GM10847 (cell line): ENCODE measurements around the gene POLR1H.

Experiments
- POLR2A ChIP-seq: IDR thresholded peaks from 2 replicates; pipeline ENCODE4 v1.6.1; 2011; ENCODE audit not compliant: insufficient read length; ENCODE audit errors: extremely low read depth

POLR1H gene

DNA sequence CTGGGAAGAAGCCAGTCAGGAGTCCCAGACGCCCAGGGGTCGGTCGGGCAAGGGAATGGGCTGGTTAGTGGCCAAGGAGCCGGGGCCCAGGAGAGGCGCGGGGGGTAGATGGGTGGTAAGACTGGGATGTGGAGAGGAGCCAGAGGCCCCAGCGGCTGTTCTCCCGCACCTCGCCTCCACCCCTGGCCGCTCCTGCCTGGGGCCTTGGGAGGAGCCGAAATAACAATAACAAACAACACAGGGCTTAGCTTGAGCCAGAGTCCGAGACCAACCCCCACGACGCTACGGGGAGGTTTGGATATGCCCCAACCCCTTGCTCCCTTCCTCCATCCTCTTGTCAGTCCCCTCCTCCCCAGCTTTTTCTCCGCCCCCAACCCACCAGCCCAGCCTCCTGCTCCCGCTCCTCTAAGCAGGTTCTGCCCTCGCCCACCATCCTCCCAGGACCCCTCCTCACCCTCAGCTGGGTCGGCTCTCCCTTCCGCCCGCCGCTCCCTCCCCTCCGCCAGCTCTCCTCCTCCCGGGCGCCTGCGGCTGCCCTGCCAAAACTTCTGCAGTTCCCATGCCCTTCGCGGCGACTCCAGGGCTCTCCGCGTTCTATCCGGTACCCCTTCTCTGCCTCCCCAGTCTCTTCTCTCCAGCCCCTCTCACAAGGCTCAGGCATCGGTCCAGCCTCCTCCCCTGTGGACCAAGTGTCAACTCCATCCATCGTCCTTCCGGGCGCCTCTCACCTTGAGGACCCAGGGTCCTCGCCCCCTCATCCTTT is 13.4 kb downstream of the POLR1H start:
- no peak for TF ChIP-seq POLR2A

DNA sequence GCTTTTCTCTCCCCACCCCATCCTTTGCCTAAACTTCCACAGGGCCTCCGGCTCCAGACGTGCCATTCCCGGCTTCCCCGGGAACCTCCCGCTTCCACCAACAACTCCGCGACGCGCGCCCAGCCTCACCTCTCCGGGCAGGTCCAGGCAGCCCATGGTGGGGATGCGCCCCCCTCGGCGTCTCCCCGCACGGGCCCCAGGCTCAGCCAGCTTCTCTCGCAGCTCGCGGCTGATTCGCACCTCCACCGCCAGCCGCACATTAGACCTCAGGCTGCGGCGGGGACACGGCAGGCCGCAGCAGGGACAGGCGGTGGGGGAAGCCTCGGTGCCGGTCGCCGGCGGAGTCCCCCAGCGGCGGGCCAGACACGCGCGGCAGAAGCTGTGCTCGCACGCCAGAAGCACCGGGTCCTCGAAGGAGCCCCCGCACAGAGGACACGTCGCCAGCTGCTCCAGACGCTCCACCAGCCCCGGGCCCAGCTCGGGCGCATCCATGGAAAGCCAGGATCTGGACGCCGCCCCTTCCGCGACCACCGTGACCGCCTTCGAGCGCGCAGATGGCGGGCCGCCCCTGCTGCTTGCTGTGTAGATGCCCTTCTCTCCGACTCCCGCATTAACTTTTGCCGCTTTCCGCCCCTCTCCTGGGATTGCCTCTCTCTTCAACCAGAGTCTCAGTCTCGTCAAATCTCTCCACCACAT is 14.2 kb downstream of the POLR1H start, which contains the start of gene RNF39:
RNF39 (minus strand) TSS at position 676 of the 696 bp plus-strand sequence; CDS start at position 492, 184 bp downstream.
- TF ChIP-seq POLR2A = no peak

DNA sequence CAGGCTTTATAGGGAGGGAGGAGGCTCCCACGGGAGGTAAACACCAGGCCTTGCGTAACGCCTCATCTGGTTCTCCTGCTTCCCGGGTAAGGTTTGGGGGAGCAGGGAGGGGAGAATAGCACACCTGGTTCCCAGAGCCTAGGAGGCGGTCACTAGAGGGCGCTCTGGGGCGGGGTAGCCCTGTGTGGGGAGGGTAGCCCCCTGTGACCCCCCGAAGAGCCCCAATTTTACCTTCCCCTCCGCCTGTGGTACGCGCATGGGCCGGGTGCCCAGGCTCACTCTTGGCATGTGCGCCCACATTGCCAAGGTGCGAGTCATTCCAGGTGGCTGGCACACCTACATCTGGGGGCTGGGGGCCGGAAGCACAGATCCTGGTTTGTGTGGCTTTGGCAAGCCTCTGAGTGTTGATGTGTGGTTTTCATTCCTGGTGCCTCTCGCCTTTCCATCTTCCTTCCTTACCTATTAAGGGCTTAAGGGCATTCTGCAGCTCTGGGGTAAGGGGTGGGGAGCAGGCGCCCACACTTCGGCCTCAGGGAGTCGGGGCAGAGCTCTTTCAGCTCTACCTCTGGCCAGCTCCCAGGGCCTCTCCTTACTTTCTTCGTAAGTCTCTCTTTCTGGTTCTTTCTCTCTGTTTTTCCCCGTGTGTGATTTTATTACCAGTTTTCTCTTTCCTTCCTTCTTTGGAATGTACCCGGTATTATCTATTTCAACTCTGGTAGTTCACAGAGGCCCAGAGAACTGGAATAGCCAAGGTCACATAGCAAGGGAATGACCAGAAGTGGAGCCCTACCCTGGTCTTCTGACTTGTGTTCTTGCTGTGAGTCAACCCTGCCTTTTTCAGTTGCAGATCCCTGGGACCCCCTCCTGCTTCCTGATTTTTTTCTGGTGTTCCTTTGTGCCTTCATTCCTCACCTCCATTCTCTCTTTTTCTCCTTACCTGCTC is 15.0 kb downstream of the POLR1H start:
- no peak for TF ChIP-seq POLR2A

DNA sequence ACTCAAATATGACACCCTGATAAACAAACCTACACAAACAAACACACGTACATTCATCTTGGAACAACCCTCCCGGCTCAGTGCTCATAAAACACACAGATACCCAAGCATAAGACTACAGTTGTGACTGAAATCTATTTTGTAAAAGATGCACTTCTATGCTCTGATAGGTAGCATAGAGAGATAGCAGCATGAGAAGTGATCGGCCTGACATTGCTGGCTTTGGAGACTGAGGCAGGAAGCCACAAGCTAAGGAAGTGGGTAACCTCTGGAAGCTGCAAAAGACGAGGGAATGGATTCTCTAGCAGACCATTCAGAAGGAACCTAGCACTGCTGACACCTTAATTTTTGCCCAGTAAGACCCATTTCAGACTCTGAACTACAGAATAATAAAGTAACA is 16.2 kb downstream of the POLR1H start:
- TF ChIP-seq POLR2A = no peak

DNA sequence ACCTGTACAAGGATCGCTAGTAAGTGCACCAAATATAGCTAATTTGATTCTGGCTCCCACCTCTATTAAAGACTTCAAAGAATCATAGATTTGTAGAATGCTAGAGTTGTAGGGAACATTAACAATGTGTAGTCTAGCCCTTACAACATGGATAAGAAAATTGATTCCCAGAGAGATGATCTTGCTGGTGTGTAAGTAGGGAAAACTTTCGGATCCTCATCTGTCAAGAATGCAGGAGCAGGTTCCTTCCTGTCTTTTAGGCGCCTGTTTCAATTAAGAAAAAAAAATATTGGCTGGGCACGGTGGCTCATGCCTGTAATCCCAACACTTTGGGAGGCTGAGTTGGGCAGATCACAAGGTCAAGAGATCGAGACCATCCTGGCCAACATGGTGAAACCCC is 26.8 kb downstream of the POLR1H start:
- no peak for TF ChIP-seq POLR2A

DNA sequence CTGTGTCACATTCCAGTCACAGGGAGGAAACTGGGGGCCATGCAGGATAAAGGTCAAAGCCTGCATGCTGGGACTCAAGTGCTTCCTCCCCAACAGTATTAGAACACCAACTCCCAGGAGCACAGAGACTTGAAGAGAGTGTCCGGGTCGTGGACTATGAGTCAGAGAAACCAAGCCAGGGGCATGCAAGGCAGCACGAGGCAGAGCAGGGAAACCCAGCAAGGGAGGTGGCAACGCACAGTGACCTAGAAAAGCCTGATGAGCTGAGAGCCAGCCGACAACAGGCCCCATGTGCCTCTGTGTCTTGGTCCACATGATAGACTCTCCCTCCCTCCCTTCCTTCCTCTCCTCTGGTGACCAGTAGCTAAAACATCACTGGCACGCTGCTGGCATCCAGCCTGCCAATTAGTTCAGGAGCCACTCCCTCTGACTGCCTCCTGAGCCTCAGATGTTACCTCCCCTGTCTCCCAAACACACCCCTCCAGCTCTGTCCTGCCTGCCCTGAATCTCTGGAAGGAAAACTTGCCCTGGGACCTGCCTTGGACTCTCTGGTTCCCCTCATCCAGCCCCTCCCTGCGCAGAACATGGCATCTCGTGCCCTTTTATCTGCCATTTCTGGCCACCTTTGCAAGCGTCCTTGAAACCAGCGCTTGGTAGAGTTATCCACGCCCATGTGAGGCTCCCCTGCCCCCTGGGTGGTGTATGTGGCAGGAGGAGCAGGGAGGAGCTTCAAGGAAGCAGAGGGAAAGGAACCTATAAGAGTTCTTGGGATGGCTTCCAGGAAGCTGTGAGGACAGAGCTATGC is 30.7 kb downstream of the POLR1H start:
- TF ChIP-seq POLR2A = no peak

DNA sequence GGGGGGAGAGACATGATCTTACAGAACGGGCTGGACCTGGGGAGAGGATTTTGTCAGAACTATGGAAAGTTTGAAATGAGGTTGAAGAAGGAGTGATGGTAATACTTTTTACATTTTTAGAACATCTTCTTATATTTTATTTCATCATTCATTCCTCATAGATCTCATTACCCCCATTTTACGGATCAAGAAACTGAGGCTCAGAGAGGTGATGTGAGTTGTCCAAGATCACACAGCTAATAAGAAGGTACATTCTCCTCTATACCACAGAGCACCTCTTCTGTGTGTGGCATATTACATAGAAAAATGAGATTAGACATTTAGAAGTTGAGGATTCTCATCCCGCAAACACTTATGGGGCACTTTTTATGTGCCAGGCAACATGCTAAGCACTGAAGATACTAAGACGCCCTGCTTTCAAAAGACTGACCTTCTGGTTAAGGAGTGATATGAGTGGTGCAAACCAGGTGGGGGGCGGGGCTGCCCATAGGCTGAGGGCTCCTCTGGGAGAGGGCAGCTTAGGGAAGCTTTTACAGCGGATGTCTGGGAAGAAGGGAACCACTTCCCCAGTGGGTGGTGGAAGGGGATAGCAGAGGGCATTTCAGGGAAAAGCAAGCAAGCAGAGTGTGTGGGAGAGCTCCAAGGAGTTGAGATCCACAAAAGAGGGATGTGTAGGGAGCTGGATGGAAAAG is 31.9 kb downstream of the POLR1H start:
- no peak for TF ChIP-seq POLR2A

DNA sequence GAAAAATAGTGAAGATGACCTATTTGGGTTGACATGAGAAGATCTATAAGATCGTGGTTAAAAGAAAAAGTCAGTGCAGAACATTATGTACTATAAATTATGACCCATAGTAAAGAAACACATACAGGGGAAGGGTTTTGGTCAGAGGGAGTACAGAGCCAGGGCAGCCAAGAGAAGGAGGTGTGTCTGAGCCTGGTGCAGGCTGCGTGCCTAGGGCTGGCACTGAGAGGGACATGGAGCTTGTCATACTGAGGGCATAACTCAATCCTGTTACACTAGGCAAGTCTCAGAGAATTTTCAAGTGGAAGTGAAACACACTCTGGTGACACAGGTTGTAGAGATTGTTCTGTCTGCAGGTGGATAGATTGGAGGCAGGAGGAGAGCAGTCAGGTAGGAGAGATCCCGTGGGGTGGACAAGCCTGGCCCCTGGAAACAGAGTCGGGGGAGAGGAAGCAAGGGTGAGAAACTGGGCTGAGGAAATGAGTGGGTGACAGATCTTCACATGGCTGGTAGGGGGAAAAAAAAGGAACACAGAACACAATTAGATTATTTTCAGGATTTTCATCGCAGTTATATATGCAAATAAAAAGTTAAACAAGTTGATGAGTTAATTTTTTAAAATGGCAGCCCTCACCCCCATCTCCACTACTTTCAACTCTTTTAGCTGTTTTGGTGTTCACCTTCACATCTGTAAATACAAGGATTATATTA is 33.0 kb downstream of the POLR1H start:
- no peak for TF ChIP-seq POLR2A

DNA sequence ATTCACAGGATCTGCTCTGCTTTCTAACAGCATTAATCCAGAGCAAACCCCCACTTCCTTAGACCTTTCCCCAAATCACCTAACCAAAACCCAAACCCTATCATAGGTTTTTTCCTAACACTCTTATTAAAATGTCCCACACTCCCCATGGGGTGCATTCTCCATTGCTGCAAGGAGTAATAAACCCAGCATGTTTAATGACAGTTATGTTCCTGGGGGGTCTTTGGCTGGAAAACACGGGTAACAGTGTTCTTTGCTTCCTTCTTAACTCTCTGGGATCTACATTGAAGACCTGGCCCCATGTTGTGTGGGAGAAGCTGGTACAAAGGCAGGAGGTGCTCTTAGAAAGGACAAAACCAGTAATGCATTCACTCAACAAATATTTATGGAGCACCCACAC is 35.8 kb downstream of the POLR1H start:
- TF ChIP-seq POLR2A = no peak

DNA sequence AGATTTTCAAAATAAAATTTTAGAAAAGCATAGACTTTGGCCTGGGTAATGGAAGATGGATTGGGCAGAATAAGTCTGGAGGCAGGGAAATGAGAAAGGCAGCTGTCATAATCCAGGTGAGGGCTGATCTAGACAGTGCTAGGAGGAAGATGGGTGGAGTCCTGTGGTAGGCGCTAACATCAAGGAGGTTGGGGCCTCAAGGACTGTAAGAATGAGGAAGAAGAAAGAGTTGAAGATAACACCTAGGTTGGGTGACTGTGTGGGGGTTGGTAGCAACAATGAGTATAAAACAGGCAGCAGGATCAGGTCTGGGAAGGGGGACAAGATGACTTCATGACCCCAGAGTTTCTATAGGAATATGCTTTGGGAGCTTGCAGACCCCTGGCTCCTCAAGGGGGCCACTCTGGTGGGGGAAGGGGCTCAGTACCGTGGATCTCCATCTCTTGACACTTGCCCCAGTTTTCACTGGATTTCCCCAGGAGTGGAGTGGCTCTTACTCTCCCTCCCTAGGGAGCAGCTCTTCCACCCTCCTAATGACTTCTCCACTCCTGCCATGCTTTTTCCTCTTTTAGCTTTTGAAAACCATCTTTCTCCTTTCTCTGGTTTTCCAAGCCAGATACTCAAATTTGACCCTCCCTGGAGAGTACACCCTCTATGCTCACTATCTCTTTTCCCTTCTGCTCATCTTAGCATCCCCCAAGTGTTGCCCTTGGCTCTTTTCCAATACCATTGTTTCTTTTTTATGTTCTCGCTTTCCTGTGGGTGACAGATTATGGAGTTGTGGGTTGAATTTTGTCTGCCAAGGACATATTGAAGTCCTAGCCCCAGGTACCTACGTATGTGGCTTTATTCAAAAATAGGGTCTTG is 37.1 kb downstream of the POLR1H start:
- no peak for TF ChIP-seq POLR2A

DNA sequence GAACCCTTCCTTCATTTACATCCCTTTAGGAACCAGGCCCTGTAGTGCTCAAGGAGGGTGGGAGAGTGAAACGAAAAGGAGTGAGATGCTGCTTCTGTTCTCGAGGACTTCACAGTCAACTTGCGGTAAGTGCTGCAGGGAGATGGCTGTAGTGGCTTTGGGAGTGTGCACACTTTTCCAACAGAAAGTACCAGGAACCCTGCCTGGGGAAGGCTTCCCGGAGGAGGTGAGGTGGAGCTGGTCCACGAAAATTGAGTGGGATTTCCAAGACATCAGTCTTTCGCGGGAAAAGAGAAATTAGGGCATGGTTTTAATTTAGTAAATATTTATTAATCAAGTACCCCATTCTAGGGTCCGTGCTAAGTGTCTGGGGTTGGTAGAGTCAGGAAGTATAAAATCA is 39.1 kb downstream of the POLR1H start:
- no peak for TF ChIP-seq POLR2A

DNA sequence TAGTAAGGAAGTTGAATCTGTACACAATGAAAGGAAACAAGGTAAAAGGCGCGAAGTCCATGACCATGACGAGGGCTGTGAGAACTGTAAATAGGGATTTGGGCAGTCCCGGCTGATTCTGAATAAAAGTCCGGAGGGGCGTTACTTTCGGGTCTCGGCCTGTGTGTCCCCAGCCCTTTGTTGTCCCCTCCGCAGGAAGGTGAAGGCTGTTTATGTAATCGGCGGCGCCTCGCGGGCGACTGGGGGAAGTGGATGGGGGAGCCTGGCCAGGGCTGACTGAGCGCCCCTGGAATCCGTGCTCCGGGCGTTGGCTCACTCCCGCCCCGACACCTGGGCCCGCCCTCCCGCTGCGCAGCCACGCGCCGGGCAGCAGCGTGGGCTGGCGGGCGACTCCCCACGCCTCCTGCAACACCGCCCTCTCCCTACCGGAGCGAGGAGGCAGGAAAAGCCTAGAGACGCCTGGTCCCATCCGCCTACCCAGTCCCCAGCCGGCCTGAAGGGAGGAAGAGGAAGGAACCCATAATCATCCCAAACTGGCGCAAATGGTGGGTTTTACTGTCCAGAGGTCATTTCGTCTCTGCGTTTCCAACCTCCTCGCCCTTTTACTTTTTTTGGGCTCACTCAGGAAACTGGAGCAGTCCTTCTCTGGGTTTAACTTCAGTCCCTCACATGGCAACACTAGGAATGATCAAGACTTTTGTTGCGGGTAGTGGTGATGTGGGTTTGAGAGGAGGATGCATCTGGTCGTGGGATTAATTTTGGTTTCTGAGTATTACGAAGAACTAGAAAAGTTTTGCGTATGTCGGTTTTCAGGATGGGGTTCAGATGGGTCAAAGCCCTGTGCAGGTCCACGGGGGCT is 39.7 kb downstream of the POLR1H start:
- TF ChIP-seq POLR2A = no peak
